Chondrocyte (in vitro differentiated cells): ENCODE data around the gene ECM2. TPM values are rescaled to one million over a fixed set of nuclear protein-coding genes. Genes with fewer than 3 reads are reported as not detected.
A peak's percentile ranks its signal among the peaks of the same experiment; 100 is the strongest.

Experiments used
- DNase-seq: peaks from one replicate; pipeline ENCODE4 v3.0.0; 2021; ENCODE audit warnings: mixed read lengths, low spot score
- H3K27ac Mint-ChIP-seq: one replicate; pipeline ENCODE4 v1.8.0; 2021; ENCODE audit warnings: mild to moderate bottlenecking, moderate library complexity, mixed read lengths; ENCODE audit not compliant: unreplicated experiment
- H3K27me3 Mint-ChIP-seq: 2 replicates; pipeline ENCODE4 v1.8.0; 2021; ENCODE audit warnings: low read depth, mixed read lengths
- H3K36me3 Mint-ChIP-seq: 2 replicates; pipeline ENCODE4 v1.8.0; 2021; ENCODE audit warnings: low read depth, mixed read lengths
- H3K4me1 Mint-ChIP-seq: 2 replicates; pipeline ENCODE4 v1.8.0; 2021; ENCODE audit warnings: low read depth, mild to moderate bottlenecking, mixed read lengths
- H3K4me3 Mint-ChIP-seq: one replicate; pipeline ENCODE4 v1.8.0; 2021; ENCODE audit warnings: mild to moderate bottlenecking, moderate library complexity, mixed read lengths; ENCODE audit not compliant: unreplicated experiment
- H3K9me3 Mint-ChIP-seq: 2 replicates; pipeline ENCODE4 v1.8.0; 2021; ENCODE audit warnings: low read depth, mixed read lengths
- total RNA-seq: library from RNA; stranded (reverse); gene quantifications from 3 replicates; pipeline ENCODE4 v1.2.1, GENCODE V29; 2021
- TF ChIP-seq, protein P1 (sequence below): fragments of 200-600 bp; sonication (generic); IDR thresholded peaks from 2 replicates; pipeline ENCODE4 v1.5.0; 2021; ENCODE audit warnings: antibody characterized with exemption, mild to moderate bottlenecking, moderate library complexity

Gene ECM2
- total RNA-seq, 1 donor from 2014 or later = 34.2 TPM

DNA sequence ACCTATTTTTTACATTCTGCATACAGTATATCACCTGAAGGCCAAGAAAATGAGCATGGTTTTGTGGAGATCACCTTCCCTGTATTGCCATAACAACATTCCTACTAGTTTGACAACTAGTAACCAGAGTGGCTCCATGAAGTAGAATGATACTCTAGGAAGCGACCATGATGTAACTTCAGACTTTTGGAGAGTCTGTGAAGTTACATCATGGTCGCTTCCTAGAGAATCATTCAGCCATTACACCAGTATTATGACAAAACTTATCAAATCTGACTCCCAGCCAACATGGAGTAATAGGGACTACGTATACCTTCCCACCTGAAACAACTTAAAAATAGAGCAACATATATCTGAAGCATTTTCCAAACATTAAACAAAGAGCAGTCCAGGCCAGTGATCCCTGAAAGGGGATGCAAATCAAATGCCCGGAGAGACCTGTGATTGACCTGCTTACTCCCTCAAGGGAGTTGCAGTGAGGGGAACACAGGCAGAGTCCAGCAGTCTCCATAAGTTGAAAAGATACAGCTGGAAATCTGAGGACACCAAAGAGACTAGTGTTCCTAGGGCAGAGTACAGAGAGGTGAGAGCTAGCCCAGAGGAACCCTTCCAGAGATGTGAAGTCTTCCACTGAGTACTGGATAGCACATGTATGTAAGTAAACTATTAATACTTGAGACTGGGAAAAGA is 7.8 kb downstream of the ECM2 start:
- Mint-ChIP-seq H3K9me3 (peaks cover 17% of the 10 kb centered on the region), H3K27me3 (no peaks in the 10 kb centered on the region), H3K27ac (peak overlapping the region; percentile 68), H3K4me1 (peaks cover 10% of the 10 kb centered on the region), H3K36me3 (peaks cover 12% of the 10 kb centered on the region), H3K4me3 (no peak overlapping the region)
- DNase-seq = no peak
- TF ChIP-seq, protein P1, sequence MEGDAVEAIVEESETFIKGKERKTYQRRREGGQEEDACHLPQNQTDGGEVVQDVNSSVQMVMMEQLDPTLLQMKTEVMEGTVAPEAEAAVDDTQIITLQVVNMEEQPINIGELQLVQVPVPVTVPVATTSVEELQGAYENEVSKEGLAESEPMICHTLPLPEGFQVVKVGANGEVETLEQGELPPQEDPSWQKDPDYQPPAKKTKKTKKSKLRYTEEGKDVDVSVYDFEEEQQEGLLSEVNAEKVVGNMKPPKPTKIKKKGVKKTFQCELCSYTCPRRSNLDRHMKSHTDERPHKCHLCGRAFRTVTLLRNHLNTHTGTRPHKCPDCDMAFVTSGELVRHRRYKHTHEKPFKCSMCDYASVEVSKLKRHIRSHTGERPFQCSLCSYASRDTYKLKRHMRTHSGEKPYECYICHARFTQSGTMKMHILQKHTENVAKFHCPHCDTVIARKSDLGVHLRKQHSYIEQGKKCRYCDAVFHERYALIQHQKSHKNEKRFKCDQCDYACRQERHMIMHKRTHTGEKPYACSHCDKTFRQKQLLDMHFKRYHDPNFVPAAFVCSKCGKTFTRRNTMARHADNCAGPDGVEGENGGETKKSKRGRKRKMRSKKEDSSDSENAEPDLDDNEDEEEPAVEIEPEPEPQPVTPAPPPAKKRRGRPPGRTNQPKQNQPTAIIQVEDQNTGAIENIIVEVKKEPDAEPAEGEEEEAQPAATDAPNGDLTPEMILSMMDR = no peak

DNA sequence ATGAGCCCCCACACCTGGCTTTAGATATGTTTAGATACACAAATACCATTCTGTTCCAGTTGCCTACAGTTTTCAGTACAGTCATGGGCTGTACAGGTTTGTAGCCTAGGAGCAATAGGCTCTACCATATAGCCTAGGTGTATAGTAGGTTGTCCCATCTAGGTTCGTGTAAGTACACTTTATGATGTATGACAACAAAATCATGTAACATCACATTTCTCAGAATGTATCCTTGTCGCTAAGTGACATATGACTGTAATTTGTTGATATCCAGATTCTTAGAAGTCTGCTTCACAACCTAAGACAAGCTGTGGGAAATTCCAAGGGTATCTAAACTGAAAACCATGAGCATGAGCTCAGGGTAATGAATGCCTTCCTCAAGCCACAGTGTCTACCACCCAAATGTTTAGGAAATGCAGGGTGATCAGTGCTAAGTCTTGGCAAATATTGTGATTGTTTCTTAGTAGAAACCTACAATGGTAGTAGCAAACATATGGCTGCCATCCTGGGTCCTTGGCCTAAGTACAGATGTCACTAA is 8.4 kb downstream of the ECM2 start:
- TF ChIP-seq, protein P1 = no peak
- DNase-seq = no peak
- H3K36me3 Mint-ChIP-seq = peaks cover 10% of the 10 kb centered on the region
- no peaks in the 10 kb centered on the region for H3K27me3 Mint-ChIP-seq
- H3K27ac Mint-ChIP-seq = no peak overlapping the region
- H3K4me3 Mint-ChIP-seq = no peak overlapping the region
- H3K4me1 Mint-ChIP-seq = peaks cover 10% of the 10 kb centered on the region
- H3K9me3 Mint-ChIP-seq = peaks cover 12% of the 10 kb centered on the region

DNA sequence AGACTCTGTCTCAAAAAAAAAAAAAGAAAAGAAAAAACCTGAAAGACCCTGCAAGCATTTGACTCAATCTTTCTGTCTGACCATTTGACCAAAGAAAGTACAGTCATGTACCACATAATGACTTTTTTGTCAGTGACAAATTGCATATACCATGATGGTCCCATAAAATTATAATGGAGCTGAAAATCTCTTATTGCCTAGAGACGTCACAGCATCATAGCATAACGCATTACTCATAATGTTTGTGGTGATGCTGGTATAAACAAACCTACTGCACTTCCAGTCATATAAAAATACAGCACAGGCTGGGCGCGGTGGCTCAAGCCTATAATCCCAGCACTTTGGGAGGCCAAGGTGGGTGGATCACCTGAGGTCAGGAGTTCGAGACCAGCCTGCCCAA is 10.5 kb downstream of the ECM2 start:
- Mint-ChIP-seq H3K36me3 (peaks cover 5% of the 10 kb centered on the region), H3K9me3 (no peaks in the 10 kb centered on the region), H3K4me3 (no peak overlapping the region), H3K27ac (no peak overlapping the region), H3K4me1 (peaks cover 10% of the 10 kb centered on the region), H3K27me3 (no peaks in the 10 kb centered on the region)
- DNase-seq = no peak
- TF ChIP-seq, protein P1 = no peak

DNA sequence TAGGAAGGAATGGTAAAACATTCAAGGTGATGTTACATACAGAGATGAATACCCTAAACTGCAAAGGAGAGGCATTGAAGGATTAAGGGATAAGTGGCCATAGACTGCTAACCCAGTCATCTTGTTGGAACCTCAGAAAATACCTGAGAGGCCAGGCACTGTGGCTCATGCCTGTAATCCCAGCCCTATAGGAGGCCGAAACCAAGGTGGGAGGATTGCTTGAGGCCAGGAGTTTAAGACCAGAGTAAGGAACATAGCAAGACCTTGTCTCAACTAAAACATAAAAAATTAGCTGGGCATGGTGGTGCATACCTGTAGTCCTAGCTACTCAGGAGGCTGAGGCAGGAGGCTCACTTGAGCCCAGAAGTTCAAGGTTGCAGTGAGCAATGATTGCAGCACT is 10.9 kb downstream of the ECM2 start:
- Mint-ChIP-seq H3K4me1 (peaks cover 10% of the 10 kb centered on the region), H3K36me3 (peaks cover 5% of the 10 kb centered on the region), H3K27ac (no peak overlapping the region), H3K9me3 (no peaks in the 10 kb centered on the region), H3K4me3 (no peak overlapping the region), H3K27me3 (no peaks in the 10 kb centered on the region)
- no peak for DNase-seq
- TF ChIP-seq, protein P1 = no peak

DNA sequence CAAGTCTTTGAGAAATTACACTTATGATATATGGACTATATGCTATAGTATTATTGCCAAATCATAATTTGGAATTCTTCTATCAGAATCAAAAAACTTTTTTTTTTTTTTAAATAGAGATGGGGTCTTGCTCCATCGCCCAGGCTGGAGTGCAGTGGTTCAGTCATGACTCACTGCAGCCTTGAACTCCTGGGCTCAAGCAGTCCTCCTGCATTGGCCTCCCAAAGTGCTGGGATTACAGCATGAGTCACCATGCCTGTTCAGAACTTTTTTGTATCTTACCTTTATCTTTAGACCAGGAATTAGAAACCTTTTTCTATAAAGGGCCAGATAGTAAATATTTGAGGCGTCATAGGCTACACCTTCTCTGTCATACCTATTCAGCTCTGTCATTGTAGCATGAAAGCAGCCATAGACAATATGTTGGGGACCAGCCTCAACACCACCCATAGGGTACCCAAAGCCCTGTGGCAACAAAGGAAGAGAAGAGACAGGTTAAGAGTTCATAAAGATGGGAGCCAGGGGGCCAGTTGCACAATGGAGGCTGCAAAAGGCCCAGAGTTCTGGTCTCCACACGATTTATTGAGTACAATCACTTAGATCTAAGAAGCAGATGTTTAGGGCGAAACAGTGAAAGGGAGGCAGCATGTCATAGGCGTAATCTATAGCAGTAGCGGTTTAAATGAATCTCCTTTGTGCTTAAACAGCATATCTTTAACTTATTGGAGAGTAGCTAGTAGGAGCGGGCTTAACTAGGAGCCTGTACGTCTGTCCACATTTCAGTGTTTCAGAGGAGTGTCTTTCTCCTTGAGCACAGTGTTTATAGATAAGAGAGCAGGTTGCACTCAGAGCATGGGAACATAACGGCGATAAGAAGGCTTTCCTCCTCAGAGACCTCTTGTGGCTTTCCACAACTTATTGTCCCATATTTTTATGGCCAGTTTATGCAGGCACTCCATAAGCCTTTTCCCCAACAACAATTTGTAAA is 12.5 kb downstream of the ECM2 start:
- H3K9me3 Mint-ChIP-seq = peaks cover 3% of the 10 kb centered on the region
- H3K27me3 Mint-ChIP-seq = no peaks in the 10 kb centered on the region
- DNase-seq = no peak
- TF ChIP-seq, protein P1 = no peak
- H3K27ac Mint-ChIP-seq = no peak overlapping the region
- H3K36me3 Mint-ChIP-seq = peaks cover 12% of the 10 kb centered on the region
- H3K4me1 Mint-ChIP-seq = peaks cover 7% of the 10 kb centered on the region
- H3K4me3 Mint-ChIP-seq = no peak overlapping the region
